Heart right ventricle (tissue), 16 donors: ENCODE data around the gene FRMD5. TPM values are rescaled to one million over a fixed set of nuclear protein-coding genes. Genes with fewer than 3 reads are reported as not detected.
"Not testable (repeated sequence)": the region's sequence is repeated elsewhere in the genome, so short reads cannot be mapped to it uniquely, and the experiment has no call there.

Experiments
- ATAC-seq, 8 donors: fragments of 200-7000 bp; cut with Tn5 transposase; one replicate each; pipeline ENCODE4 v1.9.1; 2020; ENCODE audit warnings: mild to moderate bottlenecking in 8 of 8, moderate library complexity in 8 of 8, moderate number of reproducible peaks in 1 of 8
- DNase-seq, 2 donors: peaks; one replicate each; pipeline ENCODE4 v3.0.0-alpha.2; 2020
- H3K27ac ChIP-seq, 10 donors: fragments of 200-600 bp; sonication (generic) in 2 of 10; one replicate each; pipeline versions ENCODE4 v1.5.0 to v1.8.0; 2020 to 2022; ENCODE audit warnings: mild to moderate bottlenecking in 3 of 10
- H3K27me3 ChIP-seq, 7 donors: fragments of 200-600 bp; one replicate each; pipeline ENCODE4 v1.8.0; 2021 to 2022; ENCODE audit warnings: mild to moderate bottlenecking in 2 of 7
- H3K36me3 ChIP-seq, 9 donors: fragments of 200-600 bp; sonication (generic) in 1 of 9; one replicate each; pipeline versions ENCODE4 v1.5.0 to v1.8.0; 2020 to 2022; ENCODE audit warnings: mild to moderate bottlenecking in 2 of 9
- H3K4me1 ChIP-seq, 9 donors: fragments of 200-600 bp; sonication (generic) in 1 of 9; one replicate each; pipeline versions ENCODE4 v1.5.0 to v1.8.0; 2020 to 2022; ENCODE audit warnings: mild to moderate bottlenecking in 4 of 9
- H3K4me3 ChIP-seq, 10 donors: fragments of 200-600 bp; sonication (generic) in 2 of 10; one replicate each; pipeline versions ENCODE4 v1.5.0 to v1.8.0; 2020 to 2022; ENCODE audit warnings: mild to moderate bottlenecking in 7 of 10, moderate library complexity in 2 of 10
- H3K9me3 ChIP-seq, 11 donors: fragments of 200-600 bp in 10 of 11; sonication (generic) in 2 of 11; one replicate each; pipeline versions ENCODE4 v1.5.0 to v1.8.0; 2013 to 2022; ENCODE audit warnings: mild to moderate bottlenecking in 2 of 11, control low read depth in 1 of 11, moderate library complexity in 1 of 11
- WGBS, 2 donors: extraction: QIAGEN DNeasy Blood & Tissue Kit; methylation state at CpG; one replicate each; pipeline ENCODE4 v1.1.7; 2013; ENCODE audit warnings: inconsistent platforms in 1 of 2; 5-methylcytosine and 5-hydroxymethylcytosine counted together
- intact Hi-C, 10 donors: fragments of 100-400 bp; cut with DNase I; formaldehyde crosslinking; loops; one replicate each; pipeline versions ENCODE4 v1.11.1 to v1.14.2; 2022
- polyA plus RNA-seq, 2 donors: library from polyadenylated mRNA; stranded (reverse); fragments of 200-250 nt; gene quantifications; one replicate each; pipeline ENCODE4 v1.2.3, GENCODE V29; 2013
- total RNA-seq, 10 donors: library from RNA; stranded (reverse); fragmentation: NEBNext Ultra II Directional in 3 of 10; extraction: Animal tissue kit (Norgen Biotek cat#: 25700) in 3 of 10; gene quantifications; one replicate each; pipeline versions ENCODE4 v1.2.1 to v1.2.4, GENCODE V29; 2021 to 2023
- TF ChIP-seq, protein P1 (sequence below), 9 donors: fragments of 200-600 bp; sonication (generic) in 2 of 9; IDR thresholded peaks; one replicate each; pipeline versions ENCODE4 v1.5.0 to v1.8.0; 2021 to 2022; ENCODE audit warnings: antibody characterized with exemption in 9 of 9, mild to moderate bottlenecking in 5 of 9, moderate library complexity in 1 of 9
- donor health status: Arrhythmogenic right ventricular cardiomyopathy.
- donor health status: ischemic (EF 13 %, LVEDD 7.1; RV severe dilation, severe dysfunction).
- donor health status: healthy with polysubstance abuse.
- donor health status: DM: no; HTN: yes; CAD: no.
- donor health status: DM: no; HTN: no; CAD: no.
- donor health status: ischemic (EF 25% LVEDD 6.9; RV normal size, moderate dysfunction).
- donor health status: ischemic (EF 25% LVEDD 5.7; RV mildly dilated, moderate dysfunction).
- donor health status: healthy.
- donor health status: DM: yes; HTN: yes; CAD: no.
- donor health status: Ischemic cardiomyopathy.
- donor health status: ischemic (EF 35%, LVEDD 5.7; RV mildly dilated, moderate dysfunction).
- donor health status: nonischemic (EF 11% LVEDD 7.7; RV severe dilation, severe dysfunction).
- donor health status: DM: yes; HTN: yes; CAD: no.
- donor health status: PGD.
- donor health status: ischemic (EF 29% LVEDD 5.4; RV normal size, mild dysfunction).
- donor health status: nonischemic (EF 23%, LVEDD 6.1; RV moderate dilation, normal function).

The FRMD5 gene
- total and polyA plus RNA-seq, 12 donors = 7.2 to 86.3 (median 55.3) TPM

DNA sequence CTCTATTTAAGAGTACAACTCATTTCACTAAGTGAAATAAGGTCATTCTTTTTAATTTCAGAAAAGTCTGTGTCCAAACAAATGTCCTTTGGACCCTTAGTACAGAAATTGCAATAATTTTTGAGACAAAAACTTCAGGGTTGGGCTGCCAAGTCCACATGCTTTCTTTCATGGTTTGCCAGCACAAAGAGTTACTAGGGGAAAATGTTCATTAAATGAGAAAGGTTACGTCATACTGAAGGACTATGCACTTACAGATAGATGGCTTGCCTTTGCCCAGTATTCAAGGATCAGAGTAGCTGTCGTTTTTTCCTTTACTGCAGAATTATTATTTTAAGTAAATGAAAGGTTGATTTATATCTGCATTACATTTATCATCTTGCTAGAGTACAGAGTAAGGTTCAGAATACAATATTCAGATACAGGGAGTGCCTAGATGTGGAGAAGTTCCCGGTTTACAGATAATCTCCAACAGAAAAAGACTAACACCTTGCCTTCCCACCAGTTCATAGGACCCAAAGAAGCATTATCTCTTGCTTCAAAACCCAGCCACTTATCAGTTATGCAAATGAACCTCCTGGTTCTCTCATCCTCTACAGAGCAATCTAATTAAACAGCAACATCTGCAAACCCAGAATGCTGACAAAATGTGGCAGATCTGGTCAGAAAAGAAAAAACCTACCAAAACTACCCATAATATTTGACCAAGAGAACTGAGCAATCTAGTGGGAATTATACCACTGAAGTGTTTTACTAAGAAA, 179.3 kb downstream of the FRMD5 start:
- H3K27ac ChIP-seq = no peak overlapping the region
- H3K4me3 ChIP-seq = no peak overlapping the region
- TF ChIP-seq, protein P1, sequence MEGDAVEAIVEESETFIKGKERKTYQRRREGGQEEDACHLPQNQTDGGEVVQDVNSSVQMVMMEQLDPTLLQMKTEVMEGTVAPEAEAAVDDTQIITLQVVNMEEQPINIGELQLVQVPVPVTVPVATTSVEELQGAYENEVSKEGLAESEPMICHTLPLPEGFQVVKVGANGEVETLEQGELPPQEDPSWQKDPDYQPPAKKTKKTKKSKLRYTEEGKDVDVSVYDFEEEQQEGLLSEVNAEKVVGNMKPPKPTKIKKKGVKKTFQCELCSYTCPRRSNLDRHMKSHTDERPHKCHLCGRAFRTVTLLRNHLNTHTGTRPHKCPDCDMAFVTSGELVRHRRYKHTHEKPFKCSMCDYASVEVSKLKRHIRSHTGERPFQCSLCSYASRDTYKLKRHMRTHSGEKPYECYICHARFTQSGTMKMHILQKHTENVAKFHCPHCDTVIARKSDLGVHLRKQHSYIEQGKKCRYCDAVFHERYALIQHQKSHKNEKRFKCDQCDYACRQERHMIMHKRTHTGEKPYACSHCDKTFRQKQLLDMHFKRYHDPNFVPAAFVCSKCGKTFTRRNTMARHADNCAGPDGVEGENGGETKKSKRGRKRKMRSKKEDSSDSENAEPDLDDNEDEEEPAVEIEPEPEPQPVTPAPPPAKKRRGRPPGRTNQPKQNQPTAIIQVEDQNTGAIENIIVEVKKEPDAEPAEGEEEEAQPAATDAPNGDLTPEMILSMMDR (IDR thresholded peaks at IDR 0.05) = no peak
- H3K9me3 ChIP-seq = no peaks in the 10 kb centered on the region
- DNase-seq = no peak
- intact Hi-C loops = no loop called here
- no peaks in the 10 kb centered on the region for H3K36me3 ChIP-seq
- H3K4me1 ChIP-seq = no peaks in the 10 kb centered on the region
- 50 to 66% methylated on average over 3 of the region's 3 CpGs for WGBS, 2 donors
- peak in 1 of 8 donors; percentile 39 for ATAC-seq
- no peaks in the 10 kb centered on the region for H3K27me3 ChIP-seq

DNA sequence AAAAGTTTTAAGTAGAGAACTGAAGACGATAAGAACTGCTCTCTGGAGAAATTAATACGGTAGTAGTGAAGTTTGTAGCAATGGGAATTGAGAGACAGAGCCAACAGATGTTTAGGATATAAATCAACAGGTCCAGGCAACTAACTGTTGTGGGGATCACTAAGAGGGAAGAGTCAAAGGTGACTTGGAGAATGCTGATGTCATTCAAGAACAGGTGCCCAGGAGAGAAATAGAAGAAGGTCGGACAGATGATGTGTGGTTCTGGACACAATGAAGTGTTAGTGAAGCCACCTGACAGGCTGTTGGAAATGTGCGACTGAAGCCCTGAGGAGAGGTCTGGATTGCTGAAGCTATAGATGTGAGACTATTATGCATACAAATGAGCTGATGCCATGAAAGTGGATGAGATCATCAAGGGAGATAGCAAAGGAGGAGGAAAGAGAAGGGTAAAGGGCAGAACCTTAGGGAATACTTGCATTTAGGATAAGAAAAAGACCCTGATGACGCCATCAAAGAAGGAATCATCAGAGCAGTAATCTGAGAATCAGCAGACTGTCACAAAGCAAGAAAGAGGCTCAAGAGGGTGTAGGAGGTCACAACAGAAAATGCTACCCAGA, 183.7 kb downstream of the FRMD5 start:
- ATAC-seq (no peak), DNase-seq (no peak)
- Histone ChIP-seq H3K27me3 (no peaks in the 10 kb centered on the region), H3K27ac (no peak overlapping the region), H3K4me1 (no peaks in the 10 kb centered on the region), H3K9me3 (no peaks in the 10 kb centered on the region), H3K4me3 (no peak overlapping the region), H3K36me3 (no peaks in the 10 kb centered on the region)
- WGBS, 2 donors = 73 to 74% methylated on average over 5 of the region's 5 CpGs
- TF ChIP-seq, protein P1 (IDR thresholded peaks at IDR 0.05) = no peak
- intact Hi-C loops = no loop called here

DNA sequence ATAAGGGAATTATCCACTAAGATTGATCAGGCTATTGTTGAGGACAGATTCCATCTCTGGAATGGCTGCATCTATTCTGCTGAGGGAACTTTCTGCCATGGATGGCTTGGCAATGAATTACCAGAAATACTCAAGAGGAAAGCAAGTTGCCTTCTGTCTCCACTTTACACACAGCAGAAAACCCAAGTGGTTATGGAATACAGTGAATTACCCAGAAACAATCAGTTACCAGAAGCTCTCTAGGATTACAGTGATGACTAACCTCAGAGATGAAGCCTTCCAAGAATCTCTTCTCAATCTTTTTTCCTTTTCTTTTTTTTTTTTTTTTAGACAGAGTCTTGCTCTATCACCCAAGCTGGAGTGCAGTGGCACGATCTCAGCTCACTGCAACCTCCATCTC, 185.0 kb downstream of the FRMD5 start:
- ATAC-seq = no peak
- Histone ChIP-seq H3K27me3 (no peaks in the 10 kb centered on the region), H3K27ac (no peak overlapping the region), H3K36me3 (no peaks in the 10 kb centered on the region), H3K9me3 (no peaks in the 10 kb centered on the region), H3K4me3 (no peak overlapping the region), H3K4me1 (no peaks in the 10 kb centered on the region)
- DNase-seq = no peak
- TF ChIP-seq, protein P1 (IDR thresholded peaks at IDR 0.05) = no peak
- WGBS, 2 donors = 75 to 77% methylated on average over 1 of the region's 1 CpG
- intact Hi-C loops = no loop called here

DNA sequence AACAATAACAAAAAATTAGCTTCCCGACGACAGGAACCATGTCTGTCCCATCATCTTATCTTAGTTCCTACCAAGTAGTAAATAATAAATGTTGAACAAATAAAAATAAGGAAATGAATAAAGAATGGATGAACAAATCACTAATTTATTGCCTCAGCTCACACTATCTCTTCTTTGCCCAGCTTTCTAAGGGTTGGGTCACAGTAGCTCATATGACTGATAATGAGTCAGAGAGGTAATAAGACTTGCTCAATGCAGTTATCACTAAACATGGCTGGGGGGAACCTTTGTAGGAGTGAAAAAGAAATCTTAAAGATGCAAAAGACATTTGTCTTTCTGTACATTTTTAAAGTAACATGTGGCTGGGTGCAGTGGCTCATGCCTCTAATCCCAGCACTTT, 186.0 kb downstream of the FRMD5 start:
- Histone ChIP-seq H3K36me3 (no peaks in the 10 kb centered on the region), H3K9me3 (no peaks in the 10 kb centered on the region), H3K27me3 (no peaks in the 10 kb centered on the region), H3K4me3 (no peak overlapping the region), H3K4me1 (no peaks in the 10 kb centered on the region), H3K27ac (no peak overlapping the region)
- no peak for DNase-seq
- intact Hi-C loops = no loop called here
- 67 to 72% methylated on average over 2 of the region's 2 CpGs for WGBS, 2 donors
- TF ChIP-seq, protein P1 (IDR thresholded peaks at IDR 0.05) = no peak
- no peak for ATAC-seq

DNA sequence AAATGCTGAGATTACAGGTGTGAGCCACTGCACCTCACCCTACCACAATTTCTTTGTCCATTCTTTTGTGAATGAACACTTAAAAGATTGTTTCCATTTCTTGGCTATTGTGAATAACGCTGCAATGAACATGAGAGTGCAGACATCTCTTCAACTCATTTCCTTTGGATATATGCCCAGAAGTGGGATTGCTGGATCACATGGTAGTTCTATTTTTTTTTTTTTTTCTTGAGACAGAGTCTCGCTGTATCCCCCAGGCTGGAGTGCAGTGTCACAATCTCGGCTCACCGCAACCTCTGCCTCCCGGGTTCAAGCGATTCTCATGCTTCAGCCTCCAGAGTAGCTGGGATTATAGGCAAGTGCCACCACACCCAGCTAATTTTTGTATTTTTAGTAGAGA, 194.8 kb downstream of the FRMD5 start:
- H3K9me3 ChIP-seq, H3K27me3 ChIP-seq, H3K27ac ChIP-seq, H3K4me3 ChIP-seq, H3K36me3 ChIP-seq, intact Hi-C loops: not testable (repeated sequence)
- WGBS, 2 donors = 9 to 10% methylated on average over 6 of the region's 6 CpGs
- peak in 1 of 2 donors; percentile 4 for DNase-seq
- peak in 7 of 8 donors; percentile 23 to 74 (median 56) for ATAC-seq
- peaks cover 0 to 24% (median 13%) of the 10 kb centered on the region in 9 donors for H3K4me1 ChIP-seq
